Loucy (cell line): ENCODE results near the gene C2CD3.
"Not testable (repeated sequence)": the region's sequence is repeated elsewhere in the genome, so short reads cannot be mapped to it uniquely, and the experiment has no call there.

Experiments
- CTCF ChIP-seq: fragments of 200-600 bp; sonication (generic); conservative IDR thresholded peaks from 2 replicates; pipeline ENCODE4 v1.5.1; 2014; ENCODE audit warnings: mild to moderate bottlenecking, antibody characterized with exemption, low read length
- EZH2phosphoT487 ChIP-seq: fragments of 200-600 bp; IDR thresholded peaks from 2 replicates; pipeline ENCODE4 v1.6.1; 2018; ENCODE audit warnings: antibody characterized with exemption, mild to moderate bottlenecking, moderate library complexity, borderline replicate concordance

GRCh38 chr11:74065534-74065933, 105.3 kb downstream of the C2CD3 start:
- TF ChIP-seq CTCF, EZH2phosphoT487: not testable (repeated sequence)
